Endothelial cell (in vitro differentiated cells): ENCODE results near the gene PTGFR. TPM values are rescaled to one million over a fixed set of nuclear protein-coding genes. Genes with fewer than 3 reads are reported as not detected.

Source experiments
- DNase-seq: peaks from one replicate; pipeline ENCODE4 v3.0.0; 2021; ENCODE audit warnings: low spot score
- H3K27ac Mint-ChIP-seq: one replicate; pipeline ENCODE4 v1.8.0; 2021; ENCODE audit warnings: mixed read lengths, inconsistent platforms; ENCODE audit not compliant: unreplicated experiment
- H3K27me3 Mint-ChIP-seq: one replicate; pipeline ENCODE4 v1.8.0; 2021; ENCODE audit warnings: mild to moderate bottlenecking, moderate library complexity, mixed read lengths, inconsistent platforms; ENCODE audit not compliant: unreplicated experiment
- H3K36me3 Mint-ChIP-seq: one replicate; pipeline ENCODE4 v1.8.0; 2021; ENCODE audit warnings: mild to moderate bottlenecking, low read depth, mixed read lengths, inconsistent platforms; ENCODE audit not compliant: unreplicated experiment
- H3K4me1 Mint-ChIP-seq: one replicate; pipeline ENCODE4 v1.8.0; 2021; ENCODE audit warnings: mild to moderate bottlenecking, mixed read lengths, inconsistent platforms; ENCODE audit not compliant: unreplicated experiment
- H3K4me3 Mint-ChIP-seq: one replicate; pipeline ENCODE4 v1.8.0; 2021; ENCODE audit warnings: mild to moderate bottlenecking, mixed read lengths, inconsistent platforms; ENCODE audit not compliant: unreplicated experiment
- H3K9me3 Mint-ChIP-seq: one replicate; pipeline ENCODE4 v1.8.0; 2021; ENCODE audit warnings: mixed read lengths, inconsistent platforms; ENCODE audit not compliant: unreplicated experiment
- total RNA-seq: library from RNA; stranded (reverse); fragmentation: NEBNext Ultra II Directional; extraction: Animal tissue kit (Norgen Biotek cat#: 25700); gene quantifications from one replicate; pipeline ENCODE4 v1.2.1, GENCODE V29; 2021; ENCODE audit not compliant: unreplicated experiment
- TF ChIP-seq, protein P1 (sequence below): fragments of 200-600 bp; sonication (generic); IDR thresholded peaks from one replicate; pipeline ENCODE4 v1.5.0; 2021; ENCODE audit warnings: antibody characterized with exemption; ENCODE audit not compliant: unreplicated experiment

PTGFR gene
- total RNA-seq, 1 donor from 2014 or later, result 0.41 TPM

DNA sequence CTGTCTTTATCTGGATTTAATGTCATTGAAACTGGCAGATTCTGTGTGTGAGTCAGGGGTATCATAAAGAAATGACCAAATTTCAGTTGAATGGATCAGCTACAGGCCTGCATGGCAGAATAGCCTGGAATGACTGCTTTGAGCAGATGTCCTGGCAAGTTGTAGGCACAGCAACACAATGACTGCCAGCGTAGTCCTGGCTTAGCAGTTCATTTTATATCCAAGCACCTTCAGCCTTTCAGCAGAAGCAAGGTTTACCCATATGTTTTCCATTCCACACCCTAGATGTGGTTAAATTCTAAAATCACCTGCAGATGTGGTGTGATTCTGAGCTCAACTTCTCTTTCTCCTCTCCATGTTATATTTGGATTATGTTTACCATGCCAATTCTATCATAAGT is 22.3 kb upstream of the PTGFR start:
- no peak overlapping the region for H3K27ac Mint-ChIP-seq
- DNase-seq, result no peak
- H3K9me3 Mint-ChIP-seq, result no peaks in the 10 kb centered on the region
- TF ChIP-seq, protein P1, sequence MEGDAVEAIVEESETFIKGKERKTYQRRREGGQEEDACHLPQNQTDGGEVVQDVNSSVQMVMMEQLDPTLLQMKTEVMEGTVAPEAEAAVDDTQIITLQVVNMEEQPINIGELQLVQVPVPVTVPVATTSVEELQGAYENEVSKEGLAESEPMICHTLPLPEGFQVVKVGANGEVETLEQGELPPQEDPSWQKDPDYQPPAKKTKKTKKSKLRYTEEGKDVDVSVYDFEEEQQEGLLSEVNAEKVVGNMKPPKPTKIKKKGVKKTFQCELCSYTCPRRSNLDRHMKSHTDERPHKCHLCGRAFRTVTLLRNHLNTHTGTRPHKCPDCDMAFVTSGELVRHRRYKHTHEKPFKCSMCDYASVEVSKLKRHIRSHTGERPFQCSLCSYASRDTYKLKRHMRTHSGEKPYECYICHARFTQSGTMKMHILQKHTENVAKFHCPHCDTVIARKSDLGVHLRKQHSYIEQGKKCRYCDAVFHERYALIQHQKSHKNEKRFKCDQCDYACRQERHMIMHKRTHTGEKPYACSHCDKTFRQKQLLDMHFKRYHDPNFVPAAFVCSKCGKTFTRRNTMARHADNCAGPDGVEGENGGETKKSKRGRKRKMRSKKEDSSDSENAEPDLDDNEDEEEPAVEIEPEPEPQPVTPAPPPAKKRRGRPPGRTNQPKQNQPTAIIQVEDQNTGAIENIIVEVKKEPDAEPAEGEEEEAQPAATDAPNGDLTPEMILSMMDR, result no peak
- H3K4me3 Mint-ChIP-seq, result no peak overlapping the region
- H3K27me3 Mint-ChIP-seq, result peaks cover 4% of the 10 kb centered on the region
- peaks cover 11% of the 10 kb centered on the region for H3K4me1 Mint-ChIP-seq
- H3K36me3 Mint-ChIP-seq, result no peaks in the 10 kb centered on the region

DNA sequence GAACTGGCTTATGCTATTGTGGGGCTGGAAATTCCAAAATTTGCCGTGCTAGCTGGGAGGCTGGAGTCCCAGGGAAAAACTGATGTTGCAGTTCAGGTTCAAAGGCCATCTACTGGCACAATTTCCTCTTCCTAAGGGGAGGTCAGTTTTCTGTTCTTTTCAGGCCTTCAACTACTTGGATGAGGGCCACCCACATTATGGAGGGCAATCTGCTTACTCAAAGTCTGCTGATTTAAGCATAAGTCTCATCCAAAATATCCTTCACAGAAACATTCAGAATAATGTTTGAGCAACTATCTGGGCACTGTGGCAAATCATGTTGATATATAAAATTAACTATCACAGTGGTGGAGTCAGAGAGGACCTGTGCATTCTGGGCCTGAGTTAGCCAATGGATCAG is 21.2 kb upstream of the PTGFR start:
- Mint-ChIP-seq H3K27ac (no peak overlapping the region), H3K36me3 (no peaks in the 10 kb centered on the region)

DNA sequence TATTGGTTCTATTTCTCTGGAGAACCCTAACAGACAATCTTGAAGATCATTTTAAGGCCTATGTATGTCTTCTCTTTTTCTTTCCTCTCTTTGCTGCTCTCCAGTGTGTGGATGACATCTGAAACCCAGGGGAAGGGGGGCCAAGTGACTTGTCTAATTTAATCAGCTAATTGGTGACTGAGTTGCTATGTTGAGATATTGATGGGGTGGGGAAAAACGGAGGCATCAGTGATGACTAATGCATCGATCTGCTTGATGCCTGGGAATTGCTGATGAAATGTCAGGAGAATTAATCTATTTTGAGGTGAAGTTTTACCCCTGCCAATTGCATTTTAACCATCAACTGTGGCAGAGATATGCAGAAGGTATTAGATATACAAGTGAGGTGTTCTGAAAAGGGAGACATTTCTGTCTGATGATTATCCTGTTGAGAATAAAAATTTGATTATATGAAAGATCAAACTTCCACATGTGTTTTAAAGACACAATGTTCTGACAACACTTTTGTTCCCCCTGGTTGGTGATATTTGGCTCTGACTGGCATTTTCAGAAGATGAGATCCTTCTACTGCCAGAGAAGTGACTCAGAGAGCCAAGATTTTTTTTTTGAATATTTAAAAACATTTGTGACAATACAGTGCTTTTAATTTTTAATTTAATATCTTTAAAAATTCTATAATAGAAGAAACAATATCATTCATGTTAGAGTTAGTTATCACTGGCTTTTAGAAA is 18.7 kb upstream of the PTGFR start:
- Mint-ChIP-seq H3K27ac (no peak overlapping the region), H3K36me3 (no peaks in the 10 kb centered on the region), H3K4me3 (no peak overlapping the region), H3K4me1 (peaks cover 10% of the 10 kb centered on the region), H3K27me3 (no peaks in the 10 kb centered on the region), H3K9me3 (no peaks in the 10 kb centered on the region)
- no peak for DNase-seq
- TF ChIP-seq, protein P1, result no peak

More for the DNA sequence above, 21.2 kb upstream of the PTGFR start:
- Mint-ChIP-seq H3K27me3 (peaks cover 4% of the 10 kb centered on the region), H3K4me1 (peaks cover 11% of the 10 kb centered on the region), H3K9me3 (no peaks in the 10 kb centered on the region), H3K4me3 (no peak overlapping the region)
- TF ChIP-seq, protein P1, result no peak
- DNase-seq, result no peak

DNA sequence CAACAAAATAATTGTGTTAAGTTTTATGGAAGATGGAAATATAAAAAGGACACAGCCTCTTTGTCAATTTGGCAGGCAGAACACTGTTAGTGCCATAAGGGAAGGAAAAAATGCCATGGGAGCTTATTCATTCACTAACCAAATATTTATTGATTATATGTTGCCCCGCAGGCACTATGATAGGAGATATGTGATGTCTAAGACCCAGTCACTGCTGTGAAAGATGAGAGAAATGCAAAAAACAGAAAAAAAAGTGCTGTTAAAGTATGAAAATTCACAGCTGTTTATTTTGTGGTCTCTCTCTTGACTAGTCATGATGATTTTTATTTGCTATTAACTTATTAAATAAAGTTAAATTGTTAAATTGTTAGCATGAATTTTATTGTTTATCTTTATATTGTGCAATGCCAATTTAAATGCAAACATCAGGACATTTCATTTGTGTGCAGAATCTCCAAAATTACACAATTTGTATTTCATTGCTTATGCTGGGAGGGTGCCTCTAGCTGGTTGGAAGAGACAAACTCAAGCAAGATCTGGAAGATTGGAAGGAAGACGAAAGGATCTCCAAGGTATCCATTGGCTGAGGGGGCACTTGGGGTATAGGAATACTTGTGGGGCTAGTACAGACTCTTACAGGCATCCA is 17.8 kb upstream of the PTGFR start:
- H3K27ac Mint-ChIP-seq, result no peak overlapping the region
- DNase-seq, result no peak
- no peak overlapping the region for H3K4me3 Mint-ChIP-seq
- H3K27me3 Mint-ChIP-seq, result no peaks in the 10 kb centered on the region
- H3K4me1 Mint-ChIP-seq, result peaks cover 4% of the 10 kb centered on the region
- H3K9me3 Mint-ChIP-seq, result no peaks in the 10 kb centered on the region
- no peaks in the 10 kb centered on the region for H3K36me3 Mint-ChIP-seq
- TF ChIP-seq, protein P1, result no peak

DNA sequence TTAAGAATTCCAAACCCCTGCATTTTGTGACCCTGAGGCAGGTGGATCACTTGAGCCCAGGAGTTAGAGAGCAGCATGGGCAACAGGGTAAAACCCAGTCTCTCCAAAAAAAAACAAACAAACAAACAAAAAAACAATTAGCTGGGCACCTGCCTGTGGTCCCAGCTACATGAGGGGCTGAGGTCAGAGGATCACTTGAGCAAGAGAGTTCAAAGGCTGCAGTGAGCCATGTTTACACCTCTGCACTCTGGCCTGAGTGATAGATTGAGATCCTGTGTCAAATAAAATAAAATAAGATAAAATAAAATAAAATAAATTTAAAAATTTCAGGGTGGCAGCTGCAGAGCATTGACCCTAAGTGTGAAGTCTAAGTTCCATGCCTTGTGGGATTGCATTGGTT is 16.7 kb upstream of the PTGFR start:
- H3K4me3 Mint-ChIP-seq, result no peak overlapping the region
- H3K9me3 Mint-ChIP-seq, result no peaks in the 10 kb centered on the region
- no peaks in the 10 kb centered on the region for H3K36me3 Mint-ChIP-seq
- no peak overlapping the region for H3K27ac Mint-ChIP-seq
- no peak for DNase-seq
- H3K4me1 Mint-ChIP-seq, result peaks cover 3% of the 10 kb centered on the region
- TF ChIP-seq, protein P1, result no peak
- no peaks in the 10 kb centered on the region for H3K27me3 Mint-ChIP-seq
